HepG2 (cell line): ENCODE results near the gene METTL25. TPM values are rescaled to one million over a fixed set of nuclear protein-coding genes. Genes with fewer than 3 reads are reported as not detected.

Experiments
- AKNA ChIP-seq: sonication (generic); formaldehyde crosslinking; IDR thresholded peaks from 2 replicates; pipeline ENCODE4 v1.4.0; 2020; ENCODE audit warnings: missing genetic modification reagents, borderline replicate concordance
- CREM ChIP-seq, 2 experiments: sonication (generic) in 1 of 2; formaldehyde crosslinking in 1 of 2; IDR thresholded peaks; 2 replicates each; pipeline versions ENCODE4 v1.4.0 to v1.6.1; 2016 to 2020; ENCODE audit warnings: antibody characterized with exemption in 1 of 2, mild to moderate bottlenecking in 1 of 2, missing genetic modification reagents in 1 of 2
- MTF1 ChIP-seq: sonication (generic); formaldehyde crosslinking; IDR thresholded peaks from 2 replicates; pipeline ENCODE4 v1.5.0; 2020; ENCODE audit warnings: missing genetic modification reagents
- NONO ChIP-seq, 2 experiments: fragments of 450-650 bp in 1 of 2; sonication (generic) in 1 of 2; formaldehyde crosslinking in 1 of 2; IDR thresholded peaks in 1 of 2; conservative IDR thresholded peaks in 1 of 2; 2 replicates each; pipeline versions ENCODE4 v1.6.1 to v1.8.0; 2017 to 2022; ENCODE audit warnings: mild to moderate bottlenecking in 1 of 2, missing genetic modification reagents in 1 of 2, moderate library complexity in 1 of 2
- ZBTB3 ChIP-seq: sonication (generic); formaldehyde crosslinking; IDR thresholded peaks from 2 replicates; pipeline ENCODE4 v1.4.0; 2020; ENCODE audit warnings: low read depth, mild to moderate bottlenecking, moderate library complexity, missing genetic modification reagents, borderline replicate concordance
- ZFP41 ChIP-seq: sonication (generic); formaldehyde crosslinking; IDR thresholded peaks from 2 replicates; pipeline ENCODE4 v1.4.0; 2020; ENCODE audit warnings: mild to moderate bottlenecking, missing genetic modification reagents, borderline replicate concordance
- ZNF280D ChIP-seq: sonication (generic); formaldehyde crosslinking; IDR thresholded peaks from 2 replicates; pipeline ENCODE4 v1.5.1; 2020; ENCODE audit warnings: mild to moderate bottlenecking, missing genetic modification reagents
- ZNF382 ChIP-seq: sonication (generic); formaldehyde crosslinking; IDR thresholded peaks from 2 replicates; pipeline ENCODE4 v1.5.0; 2020; ENCODE audit warnings: missing genetic modification reagents, mild to moderate bottlenecking, borderline replicate concordance
- ZNF414 ChIP-seq: sonication (generic); formaldehyde crosslinking; IDR thresholded peaks from 2 replicates; pipeline ENCODE4 v1.5.0; 2020; ENCODE audit warnings: missing genetic modification reagents
- ZNF619 ChIP-seq: sonication (generic); formaldehyde crosslinking; IDR thresholded peaks from 2 replicates; pipeline ENCODE4 v1.4.0; 2020; ENCODE audit warnings: mild to moderate bottlenecking, missing genetic modification reagents
- ZNF670 ChIP-seq: sonication (generic); formaldehyde crosslinking; IDR thresholded peaks from 2 replicates; pipeline ENCODE4 v1.8.0; 2022; ENCODE audit warnings: mild to moderate bottlenecking, missing genetic modification reagents, borderline replicate concordance
- ZNF674 ChIP-seq: sonication (generic); formaldehyde crosslinking; IDR thresholded peaks from 2 replicates; pipeline ENCODE4 v1.5.0; 2020; ENCODE audit warnings: low read depth, mild to moderate bottlenecking, missing genetic modification reagents
- polyA plus RNA-seq, 8 experiments: library from polyadenylated mRNA; depleted of rRNA in 3 of 8; stranded (reverse) in 7 of 8; unstranded in 1 of 8; fragments of >200 nt; fragmentation: Illumina TruSeq in 4 of 8; extraction: Trizol in 4 of 8; gene quantifications; 2 replicates each; pipeline versions ENCODE4 v1.2.1 to v1.2.3, GENCODE V29; 2011 to 2016; ENCODE audit warnings: low read depth in 4 of 8, missing spikeins in 1 of 8, mixed read lengths in 1 of 8; ENCODE audit not compliant: insufficient read depth in 1 of 8
- total RNA-seq, 5 experiments: library from RNA; depleted of rRNA; stranded (reverse); fragments of >200 nt; fragmentation: Illumina TruSeq; extraction: Trizol; gene quantifications; 2 replicates each; pipeline ENCODE4 v1.2.3, GENCODE V29; 2016; ENCODE audit warnings: low read depth in 1 of 5
- TF ChIP-seq, protein P1 (sequence below): sonication (generic); formaldehyde crosslinking; IDR thresholded peaks from 2 replicates; pipeline ENCODE4 v1.4.0; 2020; ENCODE audit warnings: missing genetic modification reagents, low read depth, mild to moderate bottlenecking, borderline replicate concordance
- TF ChIP-seq, protein P2 (sequence below): sonication (generic); formaldehyde crosslinking; IDR thresholded peaks from 2 replicates; pipeline ENCODE4 v1.4.0; 2020; ENCODE audit warnings: mild to moderate bottlenecking, low read depth, missing genetic modification reagents

Gene METTL25
- total and polyA plus RNA-seq, 2 of the 13 experiments (the other 11 are each of a cell fraction or from before 2014, with no cell fraction given) = 2.2 to 7.8 TPM

- TF ChIP-seq ZNF670 (CRISPR knock-in tag) (peak; percentile 43; the same call in 1 of the 2 replicates), ZNF382 (CRISPR knock-in tag) (no peak), CREM (IDR thresholded peaks at IDR 0.05) (peak; percentile 100), CREM (CRISPR knock-in tag; IDR thresholded peaks at IDR 0.05) (peak; percentile 98), ZNF619 (CRISPR knock-in tag) (peak; percentile 89; the same call in 1 of the 2 replicates), ZFP41 (CRISPR knock-in tag) (0 out of 2 replicates have a peak, but pooled peaks have one; percentile 82), MTF1 (CRISPR knock-in tag) (no peak), ZNF414 (CRISPR knock-in tag) (peak; percentile 93), ZNF674 (CRISPR knock-in tag) (no peak), ZNF280D (CRISPR knock-in tag) (peak; percentile 92; the same call in 1 of the 2 replicates), AKNA (CRISPR knock-in tag) (peak; percentile 62; the same call in 1 of the 2 replicates), NONO (IDR thresholded peaks at IDR 0.05) (no peak), NONO (CRISPR knock-in tag; conservative IDR thresholded peaks at IDR 0.05) (peak; percentile 99), ZBTB3 (CRISPR knock-in tag) (no peak)
- TF ChIP-seq, protein P1, sequence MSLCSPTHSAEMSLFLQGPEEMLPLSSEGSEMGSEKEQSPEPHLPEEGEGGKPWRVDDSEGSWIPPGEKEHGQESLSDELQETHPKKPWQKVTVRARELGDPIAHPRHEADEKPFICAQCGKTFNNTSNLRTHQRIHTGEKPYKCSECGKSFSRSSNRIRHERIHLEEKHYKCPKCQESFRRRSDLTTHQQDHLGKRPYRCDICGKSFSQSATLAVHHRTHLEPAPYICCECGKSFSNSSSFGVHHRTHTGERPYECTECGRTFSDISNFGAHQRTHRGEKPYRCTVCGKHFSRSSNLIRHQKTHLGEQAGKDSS = no peak; the same call in 1 of the 2 replicates
- TF ChIP-seq, protein P2, sequence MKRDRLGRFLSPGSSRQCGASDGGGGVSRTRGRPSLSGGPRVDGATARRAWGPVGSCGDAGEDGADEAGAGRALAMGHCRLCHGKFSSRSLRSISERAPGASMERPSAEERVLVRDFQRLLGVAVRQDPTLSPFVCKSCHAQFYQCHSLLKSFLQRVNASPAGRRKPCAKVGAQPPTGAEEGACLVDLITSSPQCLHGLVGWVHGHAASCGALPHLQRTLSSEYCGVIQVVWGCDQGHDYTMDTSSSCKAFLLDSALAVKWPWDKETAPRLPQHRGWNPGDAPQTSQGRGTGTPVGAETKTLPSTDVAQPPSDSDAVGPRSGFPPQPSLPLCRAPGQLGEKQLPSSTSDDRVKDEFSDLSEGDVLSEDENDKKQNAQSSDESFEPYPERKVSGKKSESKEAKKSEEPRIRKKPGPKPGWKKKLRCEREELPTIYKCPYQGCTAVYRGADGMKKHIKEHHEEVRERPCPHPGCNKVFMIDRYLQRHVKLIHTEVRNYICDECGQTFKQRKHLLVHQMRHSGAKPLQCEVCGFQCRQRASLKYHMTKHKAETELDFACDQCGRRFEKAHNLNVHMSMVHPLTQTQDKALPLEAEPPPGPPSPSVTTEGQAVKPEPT (CRISPR knock-in tag) = peak; percentile 92
These were observed at the start of gene METTL25, which contains the start of gene CCDC59 (continued) for GRCh38 chr12:82358200-82359114.
